8988T (cell line): ENCODE data around the gene CDK12.
A peak's percentile ranks its signal among the peaks of the same experiment; 100 is the strongest.
"Not testable (repeated sequence)": the region's sequence is repeated elsewhere in the genome, so short reads cannot be mapped to it uniquely, and the experiment has no call there.

ENCODE experiments used
- DNase-seq: peaks from one replicate; pipeline ENCODE4 v3.0.0; 2011

Gene CDK12

DNA sequence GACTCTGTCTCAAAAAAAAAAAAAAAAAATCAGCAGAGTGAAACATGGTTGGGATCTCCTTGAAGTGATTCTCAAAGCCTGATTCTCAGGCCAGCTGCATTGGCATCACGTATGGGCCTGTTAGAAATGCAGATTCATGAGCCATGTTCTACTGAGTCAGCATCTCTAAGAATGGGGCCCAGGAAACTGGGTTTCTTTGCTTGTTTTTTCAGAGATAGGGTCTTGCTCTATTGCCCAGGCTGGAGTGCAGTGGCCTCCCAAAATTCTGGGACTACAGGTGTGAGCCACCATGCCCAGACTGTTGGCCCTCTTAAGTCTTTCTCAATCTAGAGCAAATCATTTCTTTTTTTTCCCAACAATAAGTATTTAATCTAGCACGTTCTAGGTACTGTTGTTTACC is 47.7 kb downstream of the CDK12 start:
- DNase-seq = no peak

DNA sequence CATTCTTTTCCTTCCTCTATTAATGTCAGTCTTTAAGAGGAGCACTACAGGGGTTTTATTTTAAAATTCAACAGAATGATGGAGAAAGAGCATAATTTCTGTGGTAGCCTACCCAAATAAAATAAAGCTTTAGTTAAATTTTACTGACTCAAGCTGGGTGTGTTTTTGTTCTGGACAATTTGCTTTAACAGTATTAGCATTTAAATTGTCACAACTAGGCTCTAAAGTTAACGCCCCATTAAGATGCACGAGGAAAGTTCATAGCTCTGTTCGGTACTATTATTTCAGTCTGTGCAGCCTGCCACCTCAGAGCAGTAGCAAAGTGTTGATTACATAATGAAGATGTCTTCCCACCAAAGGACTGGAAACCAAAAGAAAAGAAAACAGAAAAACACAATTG is 52.0 kb downstream of the CDK12 start:
- DNase-seq = no peak

DNA sequence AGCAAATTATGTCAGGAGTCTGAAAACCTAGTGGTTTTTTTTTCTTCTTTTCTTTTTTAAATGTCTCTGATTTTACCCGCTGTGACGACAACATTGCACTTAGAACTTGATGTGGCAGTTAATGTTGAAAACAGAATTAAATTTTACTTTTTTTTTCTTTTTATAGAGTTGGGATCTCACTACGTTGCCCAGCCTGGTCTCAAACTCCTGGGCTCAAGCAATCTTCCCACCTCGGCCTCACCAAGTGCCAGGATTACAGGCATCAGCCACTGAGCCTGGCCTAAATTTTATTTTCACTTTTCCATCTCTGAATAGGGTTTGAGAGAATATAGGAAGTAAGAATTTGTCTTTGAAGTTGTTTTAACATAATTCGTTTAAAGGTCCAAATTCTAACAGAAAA is 52.6 kb downstream of the CDK12 start:
- DNase-seq = no peak

DNA sequence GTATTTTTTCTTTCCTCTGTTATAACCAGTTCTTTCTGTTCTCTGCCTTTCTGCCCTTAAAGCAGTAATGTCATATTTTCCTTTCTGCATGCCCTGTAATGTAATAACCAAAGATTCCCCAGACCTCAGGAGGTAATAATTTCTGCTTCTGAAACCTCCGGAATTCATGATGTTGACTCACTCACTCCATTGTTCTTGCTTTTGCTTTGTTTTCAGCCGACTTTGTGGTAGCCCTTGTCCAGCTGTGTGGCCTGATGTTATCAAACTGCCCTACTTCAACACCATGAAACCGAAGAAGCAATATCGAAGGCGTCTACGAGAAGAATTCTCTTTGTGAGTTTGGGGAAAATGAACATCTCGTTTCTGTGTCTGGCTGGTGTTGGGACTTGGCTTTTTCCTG is 55.9 kb downstream of the CDK12 start:
- DNase-seq = no peak

- no peak for DNase-seq
These were observed 64.7 kb downstream of the CDK12 start for GRCh38 chr17:39525801-39526506.

DNA sequence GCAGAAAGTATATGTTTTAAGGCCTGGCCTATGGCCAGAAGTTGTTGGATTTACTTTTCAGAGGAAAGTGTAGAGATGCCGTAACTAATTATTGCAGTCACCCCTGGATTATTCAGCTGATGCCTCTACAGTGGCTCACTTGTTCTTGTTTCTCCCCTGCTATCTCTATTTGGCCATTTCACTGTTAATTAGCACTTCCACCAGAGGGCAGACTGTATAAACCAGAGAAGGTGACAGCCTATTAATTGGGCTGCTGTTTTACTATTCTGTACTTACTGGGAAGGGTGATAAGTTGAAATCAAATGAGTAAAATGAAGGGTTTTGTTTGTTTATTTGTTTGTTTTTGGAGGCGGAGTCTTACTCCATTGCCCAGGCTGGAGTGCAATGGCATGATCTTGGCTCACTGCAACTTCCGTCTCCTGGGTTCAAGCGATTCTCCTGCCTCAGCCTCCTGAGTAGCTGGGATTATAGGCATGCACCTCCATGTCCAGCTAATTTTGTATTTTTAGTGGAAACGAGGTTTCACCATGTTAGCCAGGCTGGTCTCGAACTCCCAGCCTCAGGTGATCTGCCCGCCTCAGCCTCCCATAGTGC is 66.0 kb downstream of the CDK12 start:
- DNase-seq = no peak

DNA sequence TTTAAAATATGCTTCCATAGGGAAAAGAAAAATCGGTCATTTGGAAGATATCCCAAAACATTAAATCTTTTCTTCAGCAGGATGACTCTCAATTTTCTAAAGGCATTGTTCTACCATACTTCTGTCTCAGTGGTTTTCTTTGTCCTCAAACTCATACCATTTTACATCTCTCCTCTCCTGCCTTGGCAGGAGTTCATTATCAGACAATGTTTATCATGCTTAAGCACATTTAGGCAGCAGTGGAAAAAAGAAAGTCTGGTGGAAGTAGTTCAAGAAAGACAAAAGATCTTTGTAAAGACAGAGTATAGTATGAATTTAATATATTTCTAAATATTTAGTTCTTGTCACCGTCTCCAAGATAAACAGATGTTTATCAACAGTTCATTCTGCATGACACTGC is 68.2 kb downstream of the CDK12 start:
- DNase-seq = no peak

DNA sequence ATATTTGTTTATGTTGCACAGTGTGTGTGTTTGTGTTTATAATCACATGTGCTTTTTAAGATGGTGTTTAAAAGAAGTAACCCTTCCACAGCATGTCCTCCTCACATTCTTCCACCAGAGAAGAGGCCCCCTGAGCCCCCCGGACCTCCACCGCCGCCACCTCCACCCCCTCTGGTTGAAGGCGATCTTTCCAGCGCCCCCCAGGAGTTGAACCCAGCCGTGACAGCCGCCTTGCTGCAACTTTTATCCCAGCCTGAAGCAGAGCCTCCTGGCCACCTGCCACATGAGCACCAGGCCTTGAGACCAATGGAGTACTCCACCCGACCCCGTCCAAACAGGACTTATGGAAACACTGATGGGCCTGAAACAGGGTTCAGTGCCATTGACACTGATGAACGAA is 69.2 kb downstream of the CDK12 start:
- no peak for DNase-seq

DNA sequence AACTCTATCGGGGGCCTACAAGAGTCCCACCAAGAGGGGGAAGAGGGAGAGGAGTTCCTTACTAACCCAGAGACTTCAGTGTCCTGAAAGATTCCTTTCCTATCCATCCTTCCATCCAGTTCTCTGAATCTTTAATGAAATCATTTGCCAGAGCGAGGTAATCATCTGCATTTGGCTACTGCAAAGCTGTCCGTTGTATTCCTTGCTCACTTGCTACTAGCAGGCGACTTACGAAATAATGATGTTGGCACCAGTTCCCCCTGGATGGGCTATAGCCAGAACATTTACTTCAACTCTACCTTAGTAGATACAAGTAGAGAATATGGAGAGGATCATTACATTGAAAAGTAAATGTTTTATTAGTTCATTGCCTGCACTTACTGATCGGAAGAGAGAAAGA is 70.0 kb downstream of the CDK12 start:
- DNase-seq = no peak

GRCh38 chr17:39533891-39534290 is 72.6 kb downstream of the CDK12 start:
- DNase-seq = no peak

DNA sequence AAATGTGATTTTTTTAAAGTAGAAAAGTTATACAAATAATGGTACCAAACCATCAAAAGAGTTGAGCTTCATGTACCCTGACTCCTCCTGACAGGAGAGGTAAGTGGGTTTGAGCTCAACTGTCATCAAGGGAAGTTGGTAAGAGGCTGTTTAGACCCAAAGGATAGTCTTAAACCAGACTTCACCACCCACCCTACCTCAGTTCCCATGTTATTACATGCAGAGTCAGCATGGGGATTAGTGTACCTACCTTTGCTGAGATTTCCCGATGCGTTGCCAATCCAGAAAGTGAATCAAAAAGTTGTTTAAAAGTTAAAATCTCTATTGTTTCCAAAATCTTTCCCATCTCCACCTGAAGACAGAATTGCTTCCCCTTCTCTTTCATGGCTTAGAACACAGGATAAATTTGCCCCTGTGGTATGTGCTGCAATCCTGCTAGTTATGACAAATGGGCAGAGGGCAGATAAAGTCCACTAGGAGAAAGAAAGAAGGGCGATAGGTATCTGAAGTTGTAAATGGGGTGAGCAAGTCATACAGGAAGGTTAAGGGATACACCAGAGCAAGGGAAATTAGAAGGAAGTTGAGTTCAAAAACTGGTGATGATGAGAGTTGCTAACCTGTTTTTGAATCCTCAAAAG is 73.6 kb downstream of the CDK12 start:
- no peak for DNase-seq

- no peak for DNase-seq
These were observed 75.2 kb downstream of the CDK12 start for GRCh38 chr17:39536468-39536867.

DNA sequence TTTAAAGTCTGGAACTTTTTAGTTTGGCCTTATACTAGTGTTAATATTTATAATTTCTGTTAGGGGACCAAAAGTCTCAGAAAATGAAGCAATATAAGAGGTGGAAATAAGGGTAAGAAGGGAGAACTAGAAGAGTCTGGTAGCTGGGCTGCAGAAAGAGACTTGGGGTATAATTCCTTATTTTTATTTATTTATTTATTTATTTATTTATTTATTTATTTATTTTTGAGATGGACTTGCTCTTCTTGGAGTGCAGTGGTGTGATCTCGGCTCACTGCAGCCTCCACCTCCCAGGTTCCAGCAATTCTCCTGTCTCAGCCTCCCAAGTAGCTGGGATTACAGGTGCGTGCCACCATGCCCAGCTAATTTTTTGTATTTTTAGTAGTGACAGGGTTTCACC is 76.1 kb downstream of the CDK12 start:
- DNase-seq = not testable (repeated sequence)

DNA sequence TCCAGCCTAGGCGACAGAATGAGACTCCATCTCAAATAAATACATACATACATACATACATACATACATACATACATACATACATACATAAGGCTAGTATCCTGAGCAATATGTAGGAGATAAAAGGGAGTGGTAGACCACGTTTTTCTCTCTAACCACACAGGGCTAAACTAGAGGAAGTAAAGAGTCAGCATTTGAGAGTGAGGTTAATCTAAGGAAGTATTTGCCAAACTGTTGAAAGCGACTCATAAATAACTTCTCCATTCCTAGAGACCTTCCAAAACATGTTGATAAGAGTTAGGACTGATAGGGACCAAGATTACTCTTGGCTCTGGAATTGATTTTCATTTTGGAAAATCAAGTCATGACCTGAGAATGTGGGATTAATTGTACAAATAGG is 77.6 kb downstream of the CDK12 start:
- no peak for DNase-seq

- no peak for DNase-seq
These were observed 79.3 kb downstream of the CDK12 start for GRCh38 chr17:39540611-39541010.

DNA sequence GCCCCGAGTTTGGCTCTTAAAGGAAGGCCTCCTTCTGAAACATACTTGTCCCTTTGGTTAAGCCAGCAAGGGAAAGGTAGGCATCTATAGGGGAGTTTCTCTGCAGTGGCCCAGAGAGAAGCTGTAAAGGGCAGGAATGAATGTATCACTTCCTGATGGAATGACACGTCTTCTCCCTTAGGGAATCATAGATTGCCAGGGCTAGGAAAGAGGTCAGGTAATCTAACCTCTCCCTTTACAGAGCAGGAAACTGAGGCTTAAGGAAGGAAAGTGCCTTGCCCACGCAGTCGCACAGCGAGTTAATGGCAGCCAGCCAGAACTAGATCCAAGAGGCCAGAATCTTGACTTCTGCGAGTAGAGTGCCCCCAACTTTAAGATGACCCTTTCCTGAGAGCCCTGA is 80.4 kb downstream of the CDK12 start:
- no peak for DNase-seq

GRCh38 chr17:39543176-39543575 is 81.9 kb downstream of the CDK12 start:
- no peak for DNase-seq

GRCh38 chr17:39543664-39544063 is 82.4 kb downstream of the CDK12 start:
- no peak for DNase-seq

DNA sequence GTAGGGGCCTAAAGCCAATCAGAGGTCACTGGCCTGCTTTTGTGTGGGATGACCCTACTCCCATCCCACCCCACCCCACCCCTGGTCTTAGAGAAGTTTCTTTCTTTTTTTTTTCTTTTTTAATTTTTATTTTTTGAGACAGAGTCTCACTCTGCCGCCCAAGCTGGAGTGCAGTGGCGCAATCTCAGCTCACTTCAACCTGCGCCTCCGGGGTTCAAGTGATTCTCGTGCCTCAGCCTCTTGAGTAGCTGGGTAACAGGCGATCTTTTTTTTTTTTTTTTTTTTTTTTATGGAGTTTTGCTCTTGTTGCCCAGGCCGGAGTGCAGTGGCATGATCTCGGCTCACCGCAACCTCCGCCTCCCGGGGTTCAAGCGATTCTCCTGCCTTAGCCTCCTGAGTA is 83.1 kb downstream of the CDK12 start:
- not testable (repeated sequence) for DNase-seq

DNA sequence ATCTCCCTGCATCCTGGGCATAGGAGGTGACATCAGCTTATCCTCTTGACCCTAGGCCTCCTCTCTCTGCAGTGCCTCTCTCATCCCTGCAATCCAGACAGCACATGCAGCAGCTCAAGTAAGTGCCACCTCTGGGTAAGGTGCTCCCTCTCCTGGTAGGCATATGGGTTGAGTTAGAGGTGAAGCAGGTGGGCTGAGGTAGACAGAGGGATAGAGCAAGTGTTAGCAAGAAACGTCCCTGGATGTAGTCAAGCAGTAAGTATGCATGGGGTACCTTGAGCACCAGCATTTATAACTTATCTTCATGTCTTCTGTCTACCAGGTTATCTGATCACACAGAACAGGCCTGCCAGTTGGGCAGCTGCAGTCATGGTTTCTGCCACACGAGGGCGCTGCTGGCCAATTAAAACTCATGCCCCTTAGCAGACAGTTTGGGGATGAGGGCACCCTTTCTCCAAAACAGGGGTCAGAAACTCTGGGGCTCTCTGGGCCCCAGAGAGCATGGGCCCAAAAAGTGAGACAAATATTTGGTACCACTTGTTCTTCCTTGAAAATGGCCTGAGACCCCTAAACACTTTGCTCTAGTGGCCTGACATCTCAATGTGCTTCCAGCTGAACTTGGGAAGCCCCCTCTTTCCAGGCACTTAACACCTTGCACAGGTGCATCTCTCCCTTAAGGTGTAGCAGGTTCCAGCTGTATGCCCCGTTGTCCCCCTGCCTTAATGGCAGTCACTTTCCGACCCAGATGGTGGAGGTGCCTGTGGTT is 86.6 kb downstream of the CDK12 start:
- peak; percentile 41 for DNase-seq

DNA sequence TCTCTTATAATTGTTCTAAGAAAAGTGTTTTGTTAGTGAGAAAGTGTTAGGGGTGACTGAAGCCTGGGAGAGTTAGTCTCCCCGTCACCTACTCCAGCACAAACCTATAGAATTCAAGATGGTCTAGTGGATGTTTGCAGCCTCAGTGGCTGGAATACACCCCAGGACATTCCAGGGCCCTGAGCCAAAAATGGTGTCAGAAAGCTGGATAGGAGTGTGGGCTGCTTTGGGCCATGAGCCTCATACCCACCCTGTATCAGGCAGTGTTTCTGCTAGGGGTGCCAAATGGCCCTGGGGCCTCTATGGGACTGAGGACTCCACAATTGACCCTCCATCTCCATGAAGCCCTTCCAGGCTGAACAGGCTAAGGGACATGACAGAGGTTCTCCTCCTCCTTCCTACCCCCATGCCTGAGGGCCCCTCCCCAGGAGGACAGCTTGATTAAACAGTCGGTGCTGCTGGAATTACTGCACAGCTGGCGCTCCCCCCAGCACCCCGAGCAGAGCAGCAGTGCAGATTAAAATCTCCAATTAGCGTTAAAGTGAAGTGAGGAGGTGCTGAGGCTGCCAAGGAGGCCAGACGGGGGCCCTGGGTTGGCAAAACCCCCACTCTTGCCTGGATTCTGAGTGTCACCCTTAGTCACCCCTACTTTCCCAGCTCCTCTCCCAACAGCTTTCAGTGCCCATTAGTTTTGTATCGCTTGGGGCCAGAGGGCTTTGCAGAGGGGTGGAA is 87.4 kb downstream of the CDK12 start:
- DNase-seq = no peak

DNA sequence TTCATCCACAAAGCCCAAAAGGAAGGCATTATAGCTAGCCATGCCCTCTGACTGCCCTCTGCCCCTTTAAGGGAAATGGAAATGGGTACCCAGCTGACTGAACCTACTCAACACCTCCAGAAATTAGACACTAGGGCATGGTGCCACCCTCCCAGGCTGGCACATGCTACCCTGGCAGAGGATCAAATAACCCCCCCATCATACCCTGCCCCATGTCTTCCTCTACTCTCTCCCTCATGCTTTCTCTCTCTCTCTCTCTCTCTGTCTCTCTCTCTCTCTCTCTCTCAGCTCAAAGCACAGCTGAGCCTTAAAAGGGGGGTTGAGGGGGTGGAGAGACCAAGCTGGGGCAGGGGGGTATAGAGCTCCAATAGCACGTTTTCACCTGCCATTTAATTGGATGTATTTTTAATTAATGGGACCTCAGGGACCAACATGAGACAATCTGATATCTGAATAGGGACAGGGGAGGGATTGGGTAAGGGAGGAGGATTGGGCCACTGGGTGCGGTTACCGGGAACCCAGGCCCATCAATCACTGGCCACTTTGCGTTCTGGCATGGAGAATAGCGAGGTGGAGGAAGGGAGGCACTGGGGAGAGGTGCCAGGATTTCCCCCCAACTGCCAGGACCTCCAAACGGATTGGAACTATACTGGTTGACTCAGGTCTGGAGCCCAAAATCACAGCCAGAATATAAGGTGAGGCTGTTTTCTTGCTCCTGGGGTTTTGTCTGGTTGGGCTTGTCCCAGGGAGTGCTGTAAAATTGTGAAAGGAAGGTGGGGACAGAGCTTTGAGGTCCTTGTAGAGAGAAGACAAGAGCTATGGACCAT is 88.7 kb downstream of the CDK12 start:
- no peak for DNase-seq
